Breast epithelium (tissue), 4 donors: ENCODE measurements around the gene ONECUT2. TPM values are rescaled to one million over a fixed set of nuclear protein-coding genes. Genes with fewer than 3 reads are reported as not detected.

Experiments used
- DNase-seq, 2 donors: peaks; one replicate each; pipeline ENCODE4 v3.0.0-alpha.2; 2019; ENCODE audit warnings: low spot score in 2 of 2
- H3K27ac ChIP-seq, 2 donors: fragments of 200-600 bp; sonication (generic) in 1 of 2; one replicate each; pipeline ENCODE4 v1.5.1; 2016 to 2019; ENCODE audit warnings: mild to moderate bottlenecking in 1 of 2
- H3K27me3 ChIP-seq, 2 donors: fragments of 200-600 bp; sonication (generic) in 1 of 2; one replicate each; pipeline versions ENCODE4 v1.5.1 to v1.6.0; 2017 to 2019; ENCODE audit warnings: control low read depth in 1 of 2, mild to moderate bottlenecking in 1 of 2
- H3K36me3 ChIP-seq: fragments of 200-600 bp; one replicate; pipeline ENCODE4 v1.5.1; 2019
- H3K4me1 ChIP-seq, 2 donors: fragments of 200-600 bp; sonication (generic); one replicate each; pipeline ENCODE4 v1.5.1; 2016 to 2019; ENCODE audit warnings: control low read depth in 1 of 2
- H3K4me3 ChIP-seq, 3 donors: fragments of 200-600 bp; sonication (generic); 1 replicate in 2 of 3; 2 replicates in 1 of 3; pipeline ENCODE4 v1.5.1; 2016 to 2019; ENCODE audit warnings: mild to moderate bottlenecking in 3 of 3, moderate library complexity in 2 of 3
- H3K9me3 ChIP-seq, 2 donors: fragments of 200-600 bp; sonication (generic) in 1 of 2; one replicate each; pipeline ENCODE4 v1.5.1; 2016 to 2019; ENCODE audit warnings: control low read depth in 1 of 2
- CTCF ChIP-seq, 3 donors: fragments of 450-650 bp; IDR thresholded peaks; one replicate each; pipeline ENCODE4 v1.5.1; 2016 to 2017; ENCODE audit warnings: antibody characterized with exemption in 3 of 3, mild to moderate bottlenecking in 3 of 3, moderate library complexity in 3 of 3
- POLR2A ChIP-seq: fragments of 450-650 bp; IDR thresholded peaks from one replicate; pipeline ENCODE4 v1.6.1; 2016; ENCODE audit warnings: antibody characterized with exemption, mild to moderate bottlenecking, moderate library complexity
- POLR2AphosphoS5 ChIP-seq, 3 donors: sonication (generic); formaldehyde crosslinking; IDR thresholded peaks; one replicate each; pipeline ENCODE4 v1.6.1; 2017; ENCODE audit warnings: antibody characterized with exemption in 3 of 3
- intact Hi-C: fragments of 100-400 bp; cut with DNase I; formaldehyde crosslinking; loops from one replicate; pipeline ENCODE4 v1.15.1; 2023; ENCODE audit warnings: low total_unique reads
- total RNA-seq, 3 donors: library from RNA; depleted of rRNA; stranded (reverse); fragments of >200 nt; gene quantifications; one replicate each; pipeline ENCODE4 v1.1.0, GENCODE V29; 2016

Gene ONECUT2
- total RNA-seq, 3 donors from 2014 or later, result under 0.01 TPM; not detected in 2

- TF ChIP-seq POLR2AphosphoS5 (IDR thresholded peaks at IDR 0.05), result no peak
- no peak for TF ChIP-seq POLR2A
- TF ChIP-seq CTCF (IDR thresholded peaks at IDR 0.05), result no peak
- intact Hi-C loops, result no loop called here
- Histone ChIP-seq H3K27ac (no peak overlapping the region), H3K27me3 (no peaks in the 10 kb centered on the region), H3K9me3 (no peaks in the 10 kb centered on the region), H3K36me3 (no peaks in the 10 kb centered on the region), H3K4me3 (no peak overlapping the region), H3K4me1 (no peaks in the 10 kb centered on the region)
- no peak for DNase-seq
Observed at GRCh38 chr18:57466745-57467409, 31.7 kb downstream of the ONECUT2 start.

- Histone ChIP-seq H3K4me3 (no peak overlapping the region), H3K4me1 (no peaks in the 10 kb centered on the region), H3K9me3 (no peaks in the 10 kb centered on the region), H3K27me3 (peaks cover 0 to 3% of the 10 kb centered on the region in 2 donors), H3K27ac (no peak overlapping the region), H3K36me3 (no peaks in the 10 kb centered on the region)
- no peak for DNase-seq
- intact Hi-C loops, result no loop called here
- TF ChIP-seq CTCF (IDR thresholded peaks at IDR 0.05) (no peak), POLR2AphosphoS5 (IDR thresholded peaks at IDR 0.05) (no peak), POLR2A (no peak)
Observed at GRCh38 chr18:57469884-57470283, 34.7 kb downstream of the ONECUT2 start.

GRCh38 chr18:57475408-57475807 is 40.2 kb downstream of the ONECUT2 start:
- intact Hi-C loops, result no loop called here
- no peaks in the 10 kb centered on the region for H3K4me1 ChIP-seq
- no peak for TF ChIP-seq POLR2A
- no peak for TF ChIP-seq CTCF (IDR thresholded peaks at IDR 0.05)
- TF ChIP-seq POLR2AphosphoS5 (IDR thresholded peaks at IDR 0.05), result no peak
- peaks cover 0 to 3% of the 10 kb centered on the region in 2 donors for H3K27me3 ChIP-seq
- H3K27ac ChIP-seq, result no peak overlapping the region
- H3K4me3 ChIP-seq, result no peak overlapping the region
- no peaks in the 10 kb centered on the region for H3K36me3 ChIP-seq
- DNase-seq, result no peak
- H3K9me3 ChIP-seq, result no peaks in the 10 kb centered on the region

- H3K36me3 ChIP-seq, result no peaks in the 10 kb centered on the region
- peaks cover 0 to 3% of the 10 kb centered on the region in 2 donors for H3K27me3 ChIP-seq
- intact Hi-C loops, result no loop called here
- DNase-seq, result no peak
- H3K4me3 ChIP-seq, result no peak overlapping the region
- no peaks in the 10 kb centered on the region for H3K4me1 ChIP-seq
- no peak overlapping the region for H3K27ac ChIP-seq
- H3K9me3 ChIP-seq, result no peaks in the 10 kb centered on the region
- TF ChIP-seq POLR2A (no peak), CTCF (IDR thresholded peaks at IDR 0.05) (no peak), POLR2AphosphoS5 (IDR thresholded peaks at IDR 0.05) (no peak)
Observed at GRCh38 chr18:57475903-57476302, 40.7 kb downstream of the ONECUT2 start.

- H3K4me1 ChIP-seq, result no peaks in the 10 kb centered on the region
- TF ChIP-seq POLR2A (no peak), CTCF (IDR thresholded peaks at IDR 0.05) (no peak)
- H3K36me3 ChIP-seq, result no peaks in the 10 kb centered on the region
- H3K27ac ChIP-seq, result no peak overlapping the region
- intact Hi-C loops, result no loop called here
- no peak overlapping the region for H3K4me3 ChIP-seq
- H3K27me3 ChIP-seq, result no peaks in the 10 kb centered on the region
- DNase-seq, result no peak
- no peaks in the 10 kb centered on the region for H3K9me3 ChIP-seq
Observed at GRCh38 chr18:57480733-57481132, 45.6 kb downstream of the ONECUT2 start.
